HG03039 (cell line): ENCODE measurements around the gene LITAFD.
"Not testable (repeated sequence)": the region's sequence is repeated elsewhere in the genome, so short reads cannot be mapped to it uniquely, and the experiment has no call there.

Source experiments
- ATAC-seq: cut with Tn5 transposase; IDR thresholded peaks from one replicate; pipeline ENCODE4 v1.9.1; 2021; ENCODE audit warnings: mild to moderate bottlenecking, moderate library complexity; ENCODE audit not compliant: unreplicated experiment

The LITAFD gene

GRCh38 chr16:8872071-8872470 lies 10.1 kb upstream of the LITAFD start:
- no peak for ATAC-seq

- ATAC-seq: no peak
Measured at GRCh38 chr16:8872967-8873865, 8.9 kb upstream of the LITAFD start.

GRCh38 chr16:8873866-8874195 lies 8.3 kb upstream of the LITAFD start:
- ATAC-seq: not testable (repeated sequence)

GRCh38 chr16:8874388-8874787 lies 7.8 kb upstream of the LITAFD start:
- no peak for ATAC-seq

GRCh38 chr16:8875317-8875716 lies 6.8 kb upstream of the LITAFD start:
- not testable (repeated sequence) for ATAC-seq

GRCh38 chr16:8877894-8878522 lies 4.1 kb upstream of the LITAFD start:
- no peak for ATAC-seq

GRCh38 chr16:8878523-8878911 lies 3.6 kb upstream of the LITAFD start:
- no peak for ATAC-seq

GRCh38 chr16:8880839-8881510 lies 1.2 kb upstream of the LITAFD start:
- ATAC-seq: no peak

GRCh38 chr16:8882725-8883377 lies 700 bp downstream of the LITAFD start:
- ATAC-seq: no peak

- ATAC-seq: no peak
Measured at GRCh38 chr16:8885674-8886592, 3.8 kb downstream of the LITAFD start.

- no peak for ATAC-seq
Measured at GRCh38 chr16:8886593-8887430, 4.7 kb downstream of the LITAFD start.

- no peak for ATAC-seq
Measured at GRCh38 chr16:8887431-8887765, 5.2 kb downstream of the LITAFD start.

- no peak for ATAC-seq
Measured at GRCh38 chr16:8887952-8888560, 5.9 kb downstream of the LITAFD start.

- no peak for ATAC-seq
Measured at GRCh38 chr16:8888951-8889892, 7.1 kb downstream of the LITAFD start.

- no peak for ATAC-seq
Measured at GRCh38 chr16:8889893-8890548, 7.9 kb downstream of the LITAFD start.

- ATAC-seq: no peak
Measured at GRCh38 chr16:8890549-8890921, 8.4 kb downstream of the LITAFD start.

GRCh38 chr16:8892101-8892575 lies 10.0 kb downstream of the LITAFD start:
- ATAC-seq: peak; percentile 25
